ENCODE measurements around the gene ALOXE3.

Gene ALOXE3

GRCh38 chr17:8125154-8125946 is 7.0 kb upstream of the ALOXE3 start:
- DNase-seq: peak; percentile 67
- H3K4me3 ChIP-seq (ENCODE audit: low read depth, low read length): peak overlapping the region; percentile 78
- H3K9me3 ChIP-seq: no peaks in the 10 kb centered on the region
- peaks cover 20% of the 10 kb centered on the region for H3K27me3 ChIP-seq
- no peaks in the 10 kb centered on the region for H3K4me1 ChIP-seq
- TF ChIP-seq CTCF (IDR thresholded peaks at IDR 0.05; ENCODE audit: low read depth, low read length): no peak
- H3K36me3 ChIP-seq: no peaks in the 10 kb centered on the region

GRCh38 chr17:8124350-8125153 is 6.2 kb upstream of the ALOXE3 start:
- H3K9me3 ChIP-seq: no peaks in the 10 kb centered on the region
- H3K27me3 ChIP-seq: peaks cover 20% of the 10 kb centered on the region
- no peak for TF ChIP-seq CTCF (IDR thresholded peaks at IDR 0.05; ENCODE audit: low read depth, low read length)
- no peak for DNase-seq
- H3K36me3 ChIP-seq: no peaks in the 10 kb centered on the region
- peak overlapping the region; percentile 78 for H3K4me3 ChIP-seq (ENCODE audit: low read depth, low read length)
- H3K4me1 ChIP-seq: no peaks in the 10 kb centered on the region

- Histone ChIP-seq H3K4me1 (no peaks in the 10 kb centered on the region), H3K9me3 (no peaks in the 10 kb centered on the region), H3K27me3 (peaks cover 20% of the 10 kb centered on the region), H3K4me3 (ENCODE audit: low read depth, low read length) (peak within 1 kb of the TSS; percentile 78), H3K36me3 (no peaks in the 10 kb centered on the region)
- DNase-seq: peak; percentile 27
- TF ChIP-seq CTCF (IDR thresholded peaks at IDR 0.05; ENCODE audit: low read depth, low read length): no peak
These were observed 5.5 kb upstream of the ALOXE3 start, which contains the start of gene HES7 for GRCh38 chr17:8123695-8124349. Gene HES7, minus strand, starts transcription at chr17:8124106. Its CDS starts 22 bp downstream, at chr17:8124084.

- TF ChIP-seq CTCF (IDR thresholded peaks at IDR 0.05; ENCODE audit: low read depth, low read length): no peak
- Histone ChIP-seq H3K9me3 (no peaks in the 10 kb centered on the region), H3K4me3 (ENCODE audit: low read depth, low read length) (peak overlapping the region; percentile 78), H3K36me3 (no peaks in the 10 kb centered on the region), H3K27me3 (peaks cover 20% of the 10 kb centered on the region), H3K4me1 (no peaks in the 10 kb centered on the region)
- no peak for DNase-seq
These were observed 4.8 kb upstream of the ALOXE3 start for GRCh38 chr17:8122924-8123694.

GRCh38 chr17:8122422-8122923 is 4.2 kb upstream of the ALOXE3 start:
- no peak for DNase-seq
- H3K27me3 ChIP-seq: peaks cover 20% of the 10 kb centered on the region
- TF ChIP-seq CTCF (IDR thresholded peaks at IDR 0.05; ENCODE audit: low read depth, low read length): no peak

More at GRCh38 chr17:8122422-8122923, 4.2 kb upstream of the ALOXE3 start:
- Histone ChIP-seq H3K4me1 (no peaks in the 10 kb centered on the region), H3K9me3 (no peaks in the 10 kb centered on the region), H3K36me3 (no peaks in the 10 kb centered on the region), H3K4me3 (ENCODE audit: low read depth, low read length) (peak overlapping the region; percentile 78)

Data from BE2C (cell line).